Stimulated activated CD4-positive, alpha-beta T cell treated with anti-CD3 and anti-CD28 coated beads, Interleukin-15, amount 100 ng/mL, for 1 hour (primary cell): Measurements from ENCODE around the gene PDE11A.

Experiments
- DNase-seq, 2 donors: peaks; one replicate each; pipeline ENCODE4 v3.0.0-alpha.2; 2020; ENCODE audit warnings: low read depth in 1 of 2, low spot score in 1 of 2

The PDE11A gene

DNA sequence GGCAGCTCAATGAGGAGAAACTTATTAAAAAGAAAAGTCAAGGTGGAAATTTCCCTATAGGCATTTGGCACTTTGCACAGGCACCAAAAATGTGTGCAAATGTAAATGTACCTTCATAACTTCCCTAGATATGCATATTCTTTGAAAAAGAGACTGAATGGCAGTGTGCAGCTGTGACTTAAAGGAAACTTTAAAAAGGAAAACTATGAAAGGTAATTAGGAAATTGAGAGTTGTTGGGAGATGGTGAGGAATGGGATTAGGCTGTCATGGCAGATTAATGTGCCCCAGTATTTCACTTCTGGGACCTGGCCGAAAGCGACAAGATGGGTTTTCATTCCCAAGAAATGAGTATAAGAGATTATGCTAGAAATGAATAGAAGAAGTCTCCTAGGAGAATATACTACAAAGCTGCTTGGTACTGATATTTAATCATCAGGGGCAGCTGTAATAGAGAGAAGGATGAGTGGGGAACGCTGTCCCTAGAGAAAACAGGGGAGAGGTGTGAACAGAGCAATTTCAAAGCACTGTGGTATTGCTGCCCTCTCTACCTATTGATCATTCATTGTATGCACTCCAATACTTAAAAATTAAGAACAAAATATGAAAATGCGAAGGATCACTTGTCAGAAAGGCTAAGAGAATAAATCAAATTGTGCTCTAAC is 366.9 kb downstream of the PDE11A start:
- DNase-seq, result no peak

DNA sequence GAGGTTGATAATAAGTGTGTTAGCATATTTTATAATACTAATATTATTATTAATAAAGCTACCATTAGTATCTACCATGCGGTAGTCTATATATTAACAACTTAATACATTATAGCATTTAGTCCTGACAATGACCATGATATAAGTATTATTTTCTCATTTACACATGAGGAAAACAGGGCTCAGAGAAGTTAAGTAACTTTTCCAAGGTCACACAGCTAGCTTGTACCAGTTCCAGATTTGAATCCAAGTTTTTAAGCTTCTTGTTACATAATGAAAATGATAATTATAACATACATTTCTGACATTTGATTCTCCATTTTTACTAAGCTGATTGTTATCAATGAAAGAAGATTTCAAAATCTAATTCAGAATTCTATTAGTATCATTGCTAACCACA is 369.4 kb downstream of the PDE11A start:
- DNase-seq, result no peak

DNA sequence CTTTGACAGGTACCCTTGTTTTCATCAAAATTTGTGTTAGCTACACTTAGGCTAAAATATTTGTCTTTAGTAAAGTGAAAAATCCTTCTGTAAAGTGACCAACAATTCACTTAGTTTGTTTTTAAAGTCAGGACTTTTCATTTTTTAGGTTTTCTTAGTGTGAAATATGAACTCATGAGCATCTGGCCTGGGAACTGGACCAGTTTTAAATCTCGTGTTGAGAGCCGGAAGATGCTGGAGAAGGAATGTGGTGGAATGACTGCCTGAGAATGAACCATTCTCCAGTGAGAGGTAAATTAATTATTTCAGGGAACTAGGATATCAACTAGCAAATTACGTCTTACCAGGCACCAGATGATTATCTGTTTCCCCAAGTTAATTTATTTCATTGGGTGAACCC is 374.3 kb downstream of the PDE11A start:
- DNase-seq, result no peak

- no peak for DNase-seq
Observed at GRCh38 chr2:177694348-177694747, 378.2 kb downstream of the PDE11A start.

- DNase-seq, result no peak
Observed at GRCh38 chr2:177693658-177694339, 378.8 kb downstream of the PDE11A start.

GRCh38 chr2:177692783-177693269 is 379.8 kb downstream of the PDE11A start:
- DNase-seq, result no peak

- no peak for DNase-seq
Observed at GRCh38 chr2:177692042-177692782, 380.4 kb downstream of the PDE11A start.

- DNase-seq, result no peak
Observed at GRCh38 chr2:177691177-177691576, 381.4 kb downstream of the PDE11A start.

GRCh38 chr2:177689623-177690022 is 383.0 kb downstream of the PDE11A start:
- no peak for DNase-seq

- DNase-seq, result no peak
Observed at GRCh38 chr2:177688844-177689243, 383.7 kb downstream of the PDE11A start.

- no peak for DNase-seq
Observed at GRCh38 chr2:177683661-177684069, 388.9 kb downstream of the PDE11A start.

- no peak for DNase-seq
Observed at GRCh38 chr2:177682836-177683660, 389.5 kb downstream of the PDE11A start.

DNA sequence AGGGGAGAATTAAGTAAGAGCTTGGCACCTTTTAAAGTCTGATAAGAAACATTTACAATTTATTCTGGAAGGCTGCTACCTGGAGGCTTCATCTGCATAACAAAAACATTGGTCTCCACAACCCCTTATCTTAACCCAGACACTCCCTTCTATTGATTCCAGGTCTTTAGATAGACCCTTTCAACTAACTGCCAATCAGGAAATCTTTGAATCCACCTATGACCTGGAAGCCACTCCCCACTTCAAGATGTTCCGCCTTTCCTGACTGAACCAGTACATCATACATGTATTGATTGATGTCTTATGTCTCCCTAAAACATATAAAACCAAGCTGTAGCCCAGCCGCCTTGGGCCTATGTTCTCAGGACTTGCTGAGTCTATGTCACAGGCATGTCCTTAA is 390.6 kb downstream of the PDE11A start:
- DNase-seq, result no peak

- DNase-seq, result no peak
Observed at GRCh38 chr2:177680866-177681712, 391.5 kb downstream of the PDE11A start.

- no peak for DNase-seq
Observed at GRCh38 chr2:177679611-177680605, 392.7 kb downstream of the PDE11A start.

GRCh38 chr2:177678939-177679338 is 393.6 kb downstream of the PDE11A start:
- DNase-seq, result no peak

DNA sequence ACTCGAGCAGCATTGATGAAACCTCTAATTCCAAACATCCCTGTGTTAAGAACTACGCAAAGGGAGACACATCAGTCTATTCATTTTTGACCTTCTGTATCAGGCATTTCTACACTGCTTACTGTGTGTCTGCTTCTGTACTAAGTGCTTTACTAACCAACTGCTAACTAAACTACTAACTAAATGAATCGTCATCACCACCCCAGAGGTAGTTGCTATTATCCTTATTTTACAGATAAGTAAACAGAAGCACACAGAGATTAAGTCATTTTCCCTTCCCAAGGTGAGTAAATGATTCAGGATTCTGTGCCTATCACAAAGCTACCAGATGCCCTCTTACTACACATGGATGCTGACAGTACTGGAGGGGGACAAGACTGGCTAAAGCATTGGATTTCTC is 395.9 kb downstream of the PDE11A start:
- no peak for DNase-seq

DNA sequence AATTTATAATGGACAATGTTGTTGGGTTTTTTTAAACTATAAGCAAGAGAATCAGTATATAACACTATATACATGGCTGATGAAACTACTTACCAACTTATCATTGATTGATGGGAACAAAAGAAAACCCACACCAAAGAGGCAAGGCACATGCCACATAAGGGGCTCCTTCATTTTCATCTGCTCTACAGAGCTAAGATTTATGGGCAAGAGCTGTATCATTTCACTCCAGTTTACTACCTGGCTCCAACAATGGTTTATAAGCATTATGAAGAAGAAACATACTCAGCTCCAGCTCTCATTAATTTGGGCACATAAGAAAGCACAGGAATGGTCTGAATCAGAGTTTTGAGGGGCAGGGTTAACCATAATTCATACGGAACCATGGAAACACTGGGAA is 396.8 kb downstream of the PDE11A start:
- DNase-seq, result no peak

DNA sequence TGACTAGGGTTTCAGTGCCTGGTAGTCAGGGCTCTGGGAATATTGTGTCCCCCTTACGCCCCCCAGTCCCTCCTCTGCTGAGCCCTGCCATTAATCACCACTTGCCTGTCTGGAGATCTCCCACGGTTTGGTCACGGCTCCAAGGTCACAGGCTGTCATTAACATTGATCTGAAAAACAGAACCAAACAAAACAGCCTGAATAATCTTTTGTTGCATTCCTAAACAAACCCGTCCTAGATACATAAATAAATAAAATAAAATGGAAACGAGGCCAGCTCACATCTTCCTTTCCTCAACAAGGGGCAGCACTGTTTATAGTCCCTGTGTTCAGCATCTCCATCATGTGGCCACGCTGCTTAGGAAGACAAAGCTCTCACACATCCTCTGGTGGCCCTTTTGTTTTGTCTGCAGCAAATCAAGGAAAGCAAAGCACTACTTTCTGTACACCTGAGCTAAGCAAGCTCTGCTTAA is 397.2 kb downstream of the PDE11A start:
- DNase-seq, result no peak
